HEK293T (cell line): ENCODE results near the gene RGS11.

ENCODE experiments used
- ARNT ChIP-seq: fragments of 450-650 bp; IDR thresholded peaks from 2 replicates; pipeline ENCODE4 v1.6.1; 2017; ENCODE audit warnings: mild to moderate bottlenecking
- BHLHE40 ChIP-seq: fragments of 450-650 bp; IDR thresholded peaks from 2 replicates; pipeline ENCODE4 v1.6.1; 2016; ENCODE audit warnings: mild to moderate bottlenecking, moderate library complexity, borderline replicate concordance
- CTBP1 ChIP-seq: fragments of 450-650 bp; IDR thresholded peaks from 2 replicates; pipeline ENCODE4 v1.6.1; 2016; ENCODE audit warnings: borderline replicate concordance
- ELF4 ChIP-seq: fragments of 450-650 bp; IDR thresholded peaks from 2 replicates; pipeline ENCODE4 v1.6.1; 2017; ENCODE audit warnings: antibody characterized with exemption
- FOXK2 ChIP-seq: fragments of 450-650 bp; IDR thresholded peaks from 2 replicates; pipeline ENCODE4 v1.6.1; 2016; ENCODE audit warnings: mild to moderate bottlenecking
- FOXM1 ChIP-seq: fragments of 450-650 bp; IDR thresholded peaks from 2 replicates; pipeline ENCODE4 v1.6.1; 2017; ENCODE audit warnings: mild to moderate bottlenecking, borderline replicate concordance
- L3MBTL2 ChIP-seq: fragments of 450-650 bp; conservative IDR thresholded peaks from 2 replicates; pipeline ENCODE4 v1.6.1; 2016; ENCODE audit warnings: mild to moderate bottlenecking
- NFRKB ChIP-seq: fragments of 450-650 bp; IDR thresholded peaks from 2 replicates; pipeline ENCODE4 v1.6.1; 2016; ENCODE audit warnings: mild to moderate bottlenecking, moderate library complexity
- SP1 ChIP-seq: fragments of 450-650 bp; IDR thresholded peaks from 2 replicates; pipeline ENCODE4 v1.6.1; 2017
- SUZ12 ChIP-seq: fragments of 450-650 bp; IDR thresholded peaks from 2 replicates; pipeline ENCODE4 v1.6.1; 2016; ENCODE audit warnings: mild to moderate bottlenecking
- TARDBP ChIP-seq: fragments of 450-650 bp; IDR thresholded peaks from 2 replicates; pipeline ENCODE4 v1.6.1; 2016
- ZNF384 ChIP-seq: fragments of 450-650 bp; IDR thresholded peaks from 2 replicates; pipeline ENCODE4 v1.6.1; 2016
- TF ChIP-seq, protein P1 (sequence below): fragments of 450-650 bp; IDR thresholded peaks from 2 replicates; pipeline ENCODE4 v1.6.1; 2016

DNA sequence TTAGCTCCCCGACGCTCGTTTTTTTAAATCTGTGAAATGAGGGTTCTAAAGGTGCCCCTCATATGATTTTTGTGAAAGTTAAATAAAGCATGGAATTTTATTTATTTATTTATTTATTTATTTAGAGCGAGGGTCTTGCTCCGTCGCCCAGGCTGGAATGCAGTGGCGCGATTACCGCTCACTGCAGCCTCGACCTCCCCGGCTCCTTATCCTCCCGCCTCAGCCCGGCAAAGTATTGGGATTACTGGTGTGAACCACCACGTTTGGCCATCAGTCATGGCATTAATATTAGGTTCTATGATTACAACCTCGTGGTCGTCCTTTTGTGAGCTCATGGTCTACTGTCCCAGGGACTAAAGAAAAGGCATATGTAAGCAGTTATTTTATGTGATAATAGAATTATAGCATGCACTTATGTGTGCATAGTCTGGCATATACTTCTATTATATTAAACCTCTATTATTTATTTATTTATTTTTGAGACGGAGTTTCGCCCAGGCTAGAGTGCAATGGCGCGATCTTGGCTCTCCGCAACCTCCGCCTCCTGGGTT, 45.9 kb downstream of the RGS11 start:
- TF ChIP-seq SP1: no peak
- TF ChIP-seq ELF4: no peak
- no peak for TF ChIP-seq FOXM1
- TF ChIP-seq, protein P1, sequence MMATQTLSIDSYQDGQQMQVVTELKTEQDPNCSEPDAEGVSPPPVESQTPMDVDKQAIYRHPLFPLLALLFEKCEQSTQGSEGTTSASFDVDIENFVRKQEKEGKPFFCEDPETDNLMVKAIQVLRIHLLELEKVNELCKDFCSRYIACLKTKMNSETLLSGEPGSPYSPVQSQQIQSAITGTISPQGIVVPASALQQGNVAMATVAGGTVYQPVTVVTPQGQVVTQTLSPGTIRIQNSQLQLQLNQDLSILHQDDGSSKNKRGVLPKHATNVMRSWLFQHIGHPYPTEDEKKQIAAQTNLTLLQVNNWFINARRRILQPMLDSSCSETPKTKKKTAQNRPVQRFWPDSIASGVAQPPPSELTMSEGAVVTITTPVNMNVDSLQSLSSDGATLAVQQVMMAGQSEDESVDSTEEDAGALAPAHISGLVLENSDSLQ: no peak
- TF ChIP-seq TARDBP: no peak
- no peak for TF ChIP-seq CTBP1
- TF ChIP-seq ZNF384: no peak
- TF ChIP-seq ARNT: no peak
- no peak for TF ChIP-seq BHLHE40
- TF ChIP-seq SUZ12: no peak
- no peak for TF ChIP-seq L3MBTL2
- TF ChIP-seq NFRKB: no peak
- TF ChIP-seq FOXK2: no peak
